ENCODE results near the gene BCAS3.

DNA sequence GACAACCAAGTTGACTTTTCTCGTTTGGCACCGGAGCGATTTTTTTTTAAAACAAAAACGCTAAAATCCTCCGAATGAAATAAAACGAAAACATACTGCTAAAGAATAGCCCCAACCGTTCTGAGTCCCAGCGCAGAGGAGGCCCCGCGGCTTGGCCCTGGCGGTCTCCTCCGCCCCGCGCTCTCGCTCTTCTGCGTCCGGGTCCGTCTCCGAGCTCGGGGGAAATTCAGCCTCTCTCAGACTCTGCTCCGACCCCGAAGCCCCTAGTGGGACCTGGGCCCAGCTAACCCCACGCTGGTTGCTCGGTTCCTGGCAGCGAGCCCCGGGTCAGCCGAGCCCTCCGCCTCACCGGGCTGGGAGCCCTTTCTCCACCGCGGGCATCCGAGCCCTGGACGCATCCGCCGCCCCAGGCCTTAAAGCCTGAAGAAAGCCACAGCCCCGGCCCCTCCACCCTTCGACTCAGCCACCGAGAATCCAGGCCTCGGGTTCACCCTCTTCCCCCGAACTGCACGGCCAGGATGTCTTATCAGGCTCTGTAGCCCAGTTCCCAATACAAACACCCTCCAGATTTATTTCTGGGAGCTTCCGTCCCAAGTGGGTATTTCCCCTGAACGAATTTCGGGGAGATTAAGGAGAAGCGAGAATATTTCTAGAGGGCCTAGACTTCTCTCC lies 723.2 kb downstream of the BCAS3 start:
- TF ChIP-seq EZH2 (IDR thresholded peaks at IDR 0.05; ENCODE audit: borderline replicate concordance, low read length) (no peak), CTCF (IDR thresholded peaks at IDR 0.05; ENCODE audit: low read length) (no peak)

Measured in OCI-LY1 (cell line).